Endometrium (tissue), 2 donors: Measurements from ENCODE around the gene YPEL5.
A peak's percentile ranks its signal among the peaks of the same experiment; 100 is the strongest.
"Not testable (repeated sequence)": the region's sequence is repeated elsewhere in the genome, so short reads cannot be mapped to it uniquely, and the experiment has no call there.

Experiments
- FAIRE-seq: peaks from 2 replicates; lab custom pipeline; 2012; peaks lifted over from hg19 to GRCh38; lab: Jason Lieb, UNC
- donor health status: control.
- donor health status: control.

The YPEL5 gene

GRCh38 chr2:30139131-30139870 lies 7.5 kb upstream of the YPEL5 start:
- no peak for FAIRE-seq

GRCh38 chr2:30141136-30141535 lies 5.7 kb upstream of the YPEL5 start:
- FAIRE-seq = no peak

DNA sequence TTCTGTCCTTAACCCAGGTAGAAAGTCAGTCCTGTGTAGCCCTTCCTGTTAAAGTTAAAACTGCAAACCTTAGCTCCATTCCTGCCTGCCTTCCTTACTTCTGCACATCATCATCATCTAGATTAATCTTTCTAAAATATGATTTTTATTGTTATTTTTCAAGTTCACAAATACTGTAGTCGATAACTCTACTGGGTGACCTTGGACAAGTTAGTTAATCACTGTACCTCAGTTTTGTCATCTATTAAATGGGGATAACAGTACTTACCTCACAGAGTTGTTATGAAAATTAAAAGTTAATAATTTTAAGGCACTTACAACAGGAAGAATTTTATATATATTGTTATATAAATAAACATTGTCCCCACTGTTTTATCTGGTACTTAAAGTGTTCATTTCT lies 2.5 kb upstream of the YPEL5 start:
- FAIRE-seq = no peak

- FAIRE-seq = not testable (repeated sequence)
These were observed 1.9 kb upstream of the YPEL5 start for GRCh38 chr2:30144951-30145350.

GRCh38 chr2:30145826-30146336 lies 926 bp upstream of the YPEL5 start:
- FAIRE-seq = no peak

- FAIRE-seq = no peak
These were observed 448 bp downstream of the YPEL5 start for GRCh38 chr2:30147196-30147714.

DNA sequence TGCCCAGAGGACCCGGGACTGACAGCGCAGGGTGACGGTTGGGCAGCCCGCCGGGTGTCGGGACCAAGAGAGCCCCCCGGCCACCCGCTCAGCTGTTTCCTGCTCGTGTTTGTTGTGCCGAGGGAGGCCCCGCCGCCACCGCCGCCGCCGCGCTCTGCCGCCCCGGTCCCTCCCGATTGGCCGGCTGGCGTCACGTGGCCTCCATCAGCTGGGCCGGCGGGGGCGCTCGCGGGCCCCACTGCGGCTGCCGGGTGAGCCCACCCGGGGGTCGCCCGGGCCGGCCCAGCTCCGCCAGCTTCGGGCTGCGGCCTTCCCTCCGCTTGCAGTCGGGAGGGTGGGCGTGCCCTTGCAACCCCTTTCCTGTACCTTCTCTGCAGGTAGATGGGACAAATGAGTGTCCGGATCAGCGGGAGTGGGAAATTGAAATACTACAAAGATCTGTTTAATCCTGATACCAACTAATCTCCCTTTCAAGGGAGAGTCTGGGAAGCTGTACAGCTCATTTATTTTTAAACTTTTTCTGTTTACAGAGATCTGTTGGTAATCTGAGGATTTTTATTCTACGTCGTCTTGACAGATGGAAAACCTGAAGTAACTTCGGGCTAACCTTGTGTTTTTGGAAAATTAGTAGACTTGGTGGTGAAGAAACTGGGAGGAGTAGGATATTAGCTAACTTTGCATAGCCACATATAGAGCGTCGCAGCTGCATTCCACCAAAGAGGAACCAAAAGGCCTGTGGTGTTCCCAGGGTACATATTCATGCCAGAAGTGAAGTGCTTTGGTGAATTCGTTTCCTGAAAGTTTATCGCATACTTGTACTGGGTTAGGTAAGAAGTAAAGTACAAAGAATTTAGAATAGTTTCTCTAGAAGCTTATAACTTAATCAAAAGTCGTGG lies 1.2 kb downstream of the YPEL5 start:
- no peak for FAIRE-seq

DNA sequence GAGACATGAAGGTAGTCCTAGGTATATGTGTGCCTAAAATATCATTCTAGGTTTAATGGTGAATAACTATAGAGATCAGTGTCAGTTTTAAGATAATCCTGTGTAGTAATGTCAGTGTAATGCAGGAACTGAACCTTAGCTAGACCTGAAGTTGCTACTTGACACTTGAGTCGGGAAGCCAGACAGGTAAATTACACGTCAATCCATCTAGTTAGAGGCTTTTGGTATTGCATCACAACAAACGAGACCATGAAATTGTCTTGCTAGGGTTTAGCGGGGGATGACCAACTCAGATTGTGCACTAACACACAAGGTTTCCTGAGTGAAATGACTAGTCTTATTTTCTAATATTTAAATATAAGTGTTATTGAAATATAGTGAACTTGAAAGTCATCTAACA lies 2.0 kb downstream of the YPEL5 start:
- no peak for FAIRE-seq

GRCh38 chr2:30149513-30149912 lies 2.7 kb downstream of the YPEL5 start:
- FAIRE-seq = no peak

GRCh38 chr2:30149976-30150375 lies 3.2 kb downstream of the YPEL5 start:
- no peak for FAIRE-seq

DNA sequence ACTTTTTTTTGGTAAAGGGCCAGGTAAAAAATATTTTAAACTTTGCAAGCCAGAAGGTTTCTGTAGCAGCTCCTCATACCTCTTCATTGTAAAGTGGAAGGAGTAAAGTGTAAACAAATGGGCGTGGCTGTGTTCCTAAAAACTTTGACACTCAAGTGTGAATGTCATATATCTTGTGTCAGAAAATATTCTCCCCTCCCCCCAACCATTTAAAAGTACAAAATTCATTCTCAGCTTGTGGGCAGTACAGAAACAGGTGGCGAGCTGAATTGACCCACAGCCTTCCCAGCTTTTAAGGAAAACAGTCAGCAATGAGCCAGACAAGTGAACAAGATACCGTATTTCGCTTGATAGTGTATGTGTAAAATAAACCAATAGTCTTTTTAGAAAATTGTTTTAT lies 4.0 kb downstream of the YPEL5 start:
- FAIRE-seq = no peak

DNA sequence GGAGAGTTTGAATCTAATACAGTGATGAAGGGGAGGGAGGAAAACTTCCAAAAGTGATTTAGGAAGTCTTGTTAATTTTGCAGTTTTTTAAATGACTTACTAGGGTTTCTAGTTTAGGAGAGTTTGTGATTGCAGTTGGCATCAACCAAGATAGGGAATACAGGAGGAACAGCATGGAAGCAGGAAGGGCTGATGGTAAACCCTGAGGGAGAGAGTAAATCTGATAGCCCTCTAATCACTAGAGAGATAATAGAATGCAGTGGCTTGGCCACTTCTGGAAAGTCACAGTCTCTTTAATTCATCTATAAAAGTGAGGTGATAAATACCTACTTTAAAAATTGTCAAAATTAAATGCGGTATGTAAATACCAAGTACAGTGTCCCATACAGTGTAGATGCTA lies 5.6 kb downstream of the YPEL5 start:
- FAIRE-seq = no peak

- no peak for FAIRE-seq
These were observed 8.4 kb downstream of the YPEL5 start for GRCh38 chr2:30155202-30155601.

DNA sequence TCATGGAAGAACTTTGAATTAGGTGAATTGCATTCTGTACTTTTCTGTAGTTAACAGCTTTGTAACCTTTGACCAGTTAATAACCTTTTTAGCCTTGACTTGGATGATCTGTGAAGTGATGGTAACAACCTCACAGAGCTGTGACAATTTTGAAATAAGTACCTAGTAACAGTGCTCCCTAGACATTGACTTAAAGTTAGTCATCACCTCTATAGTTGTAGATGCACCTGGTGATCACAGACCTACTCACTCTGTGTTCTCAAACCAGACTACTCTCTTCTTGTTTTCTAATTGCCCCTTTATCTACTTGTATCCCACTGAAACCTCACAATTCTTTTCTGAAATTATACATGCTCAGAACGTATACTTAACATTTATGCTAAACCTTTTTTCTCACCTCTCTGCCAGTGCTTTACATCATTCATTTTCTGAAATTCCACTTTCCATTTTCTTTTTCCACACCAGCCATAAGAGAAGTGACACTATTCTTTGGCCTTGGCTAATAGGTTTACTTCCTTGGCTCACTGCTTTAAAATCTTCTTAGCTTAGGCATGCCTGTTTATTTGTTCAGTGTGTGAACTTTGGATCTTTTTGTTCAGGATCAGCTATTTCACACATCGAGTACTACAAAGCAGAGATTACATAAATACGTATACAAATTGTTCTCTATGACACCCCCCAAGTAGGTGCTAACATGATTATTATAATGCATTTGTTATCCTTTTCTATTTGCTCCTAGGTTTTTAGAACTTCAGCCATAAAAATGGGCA lies 9.3 kb downstream of the YPEL5 start:
- FAIRE-seq = no peak

GRCh38 chr2:30157616-30158015 lies 10.8 kb downstream of the YPEL5 start:
- FAIRE-seq = no peak

- no peak for FAIRE-seq
These were observed 13.0 kb downstream of the YPEL5 start for GRCh38 chr2:30159766-30160165.

DNA sequence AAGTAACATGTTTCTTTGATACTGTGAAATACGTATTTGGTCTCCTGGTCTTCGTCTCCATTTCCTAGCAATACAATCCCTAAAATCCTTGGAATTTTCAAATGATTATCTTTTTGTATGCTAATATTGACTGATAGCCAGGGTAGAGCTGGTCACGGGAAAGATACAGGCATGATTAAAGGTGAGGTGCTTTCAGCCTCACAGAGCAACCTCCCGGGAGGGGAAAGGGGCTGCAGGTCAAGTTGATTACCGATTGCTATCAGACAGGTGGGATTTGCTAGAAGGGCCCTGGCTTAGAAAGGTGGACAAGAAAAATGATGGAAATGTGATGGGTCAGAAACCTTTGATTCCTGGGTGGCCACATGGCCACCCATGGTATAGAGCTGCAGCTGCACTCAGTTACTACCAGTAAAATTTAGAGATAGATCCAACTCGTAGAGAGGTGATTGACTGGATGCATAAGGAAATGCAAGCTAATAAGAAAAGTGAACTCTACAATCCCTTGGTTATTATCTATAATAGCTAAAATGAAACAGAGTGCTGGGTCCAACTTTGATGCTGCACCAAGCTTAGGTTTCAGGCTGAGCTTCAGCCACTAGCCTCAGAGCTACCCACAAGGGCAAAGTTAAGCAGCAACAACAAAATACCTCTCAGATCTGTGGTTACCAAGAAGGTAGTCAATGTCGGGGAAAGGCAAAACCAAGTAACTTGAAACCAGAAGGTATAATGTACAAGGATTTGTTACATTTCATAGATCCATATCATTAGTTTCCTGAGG lies 15.3 kb downstream of the YPEL5 start:
- FAIRE-seq = no peak

- FAIRE-seq = no peak
These were observed 16.0 kb downstream of the YPEL5 start for GRCh38 chr2:30162806-30163205.

GRCh38 chr2:30164131-30164925 lies 17.5 kb downstream of the YPEL5 start:
- FAIRE-seq = no peak

- peak; percentile 92 for FAIRE-seq
These were observed 18.3 kb downstream of the YPEL5 start for GRCh38 chr2:30165050-30165520.
